Renal cortex interstitium (tissue), 11 donors: ENCODE data around the gene TPRG1. TPM values are rescaled to one million over a fixed set of nuclear protein-coding genes. Genes with fewer than 3 reads are reported as not detected.

ENCODE experiments used
- DNase-seq, 11 donors: peaks; one replicate each; pipeline ENCODE4 v3.0.0-alpha.2; 2013; ENCODE audit warnings: low read depth in 9 of 11, low spot score in 4 of 11; ENCODE audit errors: extremely low read depth in 1 of 11
- polyA plus RNA-seq, 3 donors: library from polyadenylated mRNA; unstranded; fragments of 120-200 nt; gene quantifications; one replicate each; pipeline ENCODE4 v1.2.1, GENCODE V29; 2013; ENCODE audit not compliant: insufficient read length in 3 of 3

TPRG1 gene
- polyA plus RNA-seq, 3 donors, result 0.56 to 0.78 (median 0.70) TPM

DNA sequence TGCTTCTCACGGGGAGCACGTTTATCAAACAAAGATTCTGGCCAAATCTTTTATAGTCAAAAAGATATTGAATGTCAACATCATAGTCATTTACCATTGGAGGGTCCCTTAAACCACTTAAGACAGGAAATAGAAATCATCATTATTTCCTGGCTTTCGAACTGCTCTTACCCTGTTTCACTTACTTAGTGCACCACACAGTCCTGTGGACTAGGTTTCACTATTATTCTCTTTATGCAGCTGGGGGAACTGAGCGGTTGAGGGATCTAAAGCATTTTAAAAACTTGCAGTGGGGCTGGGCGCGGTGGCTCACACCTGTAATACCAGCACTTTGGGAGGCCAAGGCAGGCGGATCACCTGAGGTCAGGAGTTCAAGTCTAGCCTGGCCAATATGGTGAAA, 13.7 kb upstream of the TPRG1 start:
- DNase-seq, result no peak

DNA sequence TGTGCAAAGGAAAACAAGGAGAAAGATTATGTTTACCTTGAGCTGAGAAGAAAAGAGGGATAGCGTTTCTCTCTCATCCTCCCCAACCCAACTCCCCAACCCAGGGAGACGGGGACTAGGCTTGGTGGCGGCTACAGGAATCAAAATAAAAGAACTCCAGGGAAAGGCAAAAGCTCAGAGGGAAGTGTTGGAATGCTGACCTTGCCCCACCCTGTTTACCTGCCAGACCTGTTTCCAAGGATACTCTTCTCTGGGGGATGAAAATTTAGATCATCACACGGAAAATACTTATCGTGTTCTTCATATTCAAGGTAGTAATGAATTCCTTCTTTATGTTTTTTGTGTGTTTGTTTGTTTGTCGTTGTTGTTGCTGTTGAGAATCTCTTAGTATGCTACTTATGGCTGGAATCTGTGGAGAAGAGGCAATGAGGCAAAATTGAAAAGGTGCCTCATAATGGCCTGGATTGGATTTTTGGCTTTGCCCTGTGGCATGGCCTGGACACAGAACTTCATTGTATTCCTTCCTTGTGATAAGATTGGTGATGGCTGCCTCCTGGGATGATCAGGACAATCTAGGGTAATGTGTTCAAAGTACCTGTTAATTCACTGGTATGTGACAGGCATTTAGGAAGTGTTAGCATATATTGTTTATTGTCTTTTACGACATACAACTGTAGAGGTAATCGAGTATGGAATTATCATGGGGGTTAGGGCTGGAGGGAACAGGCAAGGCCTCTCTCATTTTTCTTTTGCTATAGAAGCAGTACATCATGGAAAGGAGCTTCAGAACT, 11.1 kb upstream of the TPRG1 start:
- no peak for DNase-seq

DNA sequence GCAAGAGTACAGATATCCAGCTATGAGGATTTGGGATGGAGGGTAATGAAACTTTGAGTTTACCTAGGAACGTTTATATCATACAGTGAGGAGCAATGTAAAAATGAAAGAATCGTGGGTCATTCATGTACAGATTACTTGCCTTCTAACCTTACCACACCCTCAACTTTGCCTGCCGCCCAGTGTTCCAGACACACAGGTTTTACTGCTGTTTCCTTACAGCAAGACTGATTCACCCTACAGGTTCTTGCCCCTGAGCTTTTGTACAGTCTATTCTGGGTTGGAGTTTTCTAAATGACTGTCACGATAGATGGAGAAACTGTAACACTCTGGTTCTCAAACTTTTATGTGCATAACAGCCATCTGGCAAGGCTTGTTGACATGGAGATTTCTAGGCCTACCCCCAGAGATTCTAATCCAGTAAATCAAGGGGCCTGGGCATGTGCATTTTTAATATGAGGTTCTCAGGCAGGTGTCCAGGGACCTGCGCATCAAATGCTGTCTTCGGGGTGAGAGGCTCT, 6.6 kb upstream of the TPRG1 start:
- no peak for DNase-seq

DNA sequence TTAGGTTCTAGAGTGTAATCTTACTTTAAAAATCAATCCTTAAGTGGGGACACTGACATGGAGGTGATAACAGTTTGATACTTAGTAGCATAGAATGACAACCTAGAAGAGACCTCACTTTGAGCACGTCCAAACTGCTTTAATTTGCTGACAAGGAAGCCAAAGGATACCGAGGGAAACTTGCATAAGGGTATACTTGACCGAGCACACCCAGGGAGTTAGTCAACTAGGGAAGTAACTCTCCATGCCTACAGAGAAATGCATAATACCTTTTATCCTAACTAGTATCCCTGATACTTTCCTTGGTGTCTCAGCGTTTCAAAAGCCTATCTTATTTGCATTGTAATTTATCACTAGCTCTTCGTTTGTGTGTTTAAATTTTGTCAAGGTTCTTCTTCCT, 5.5 kb upstream of the TPRG1 start:
- no peak for DNase-seq

DNA sequence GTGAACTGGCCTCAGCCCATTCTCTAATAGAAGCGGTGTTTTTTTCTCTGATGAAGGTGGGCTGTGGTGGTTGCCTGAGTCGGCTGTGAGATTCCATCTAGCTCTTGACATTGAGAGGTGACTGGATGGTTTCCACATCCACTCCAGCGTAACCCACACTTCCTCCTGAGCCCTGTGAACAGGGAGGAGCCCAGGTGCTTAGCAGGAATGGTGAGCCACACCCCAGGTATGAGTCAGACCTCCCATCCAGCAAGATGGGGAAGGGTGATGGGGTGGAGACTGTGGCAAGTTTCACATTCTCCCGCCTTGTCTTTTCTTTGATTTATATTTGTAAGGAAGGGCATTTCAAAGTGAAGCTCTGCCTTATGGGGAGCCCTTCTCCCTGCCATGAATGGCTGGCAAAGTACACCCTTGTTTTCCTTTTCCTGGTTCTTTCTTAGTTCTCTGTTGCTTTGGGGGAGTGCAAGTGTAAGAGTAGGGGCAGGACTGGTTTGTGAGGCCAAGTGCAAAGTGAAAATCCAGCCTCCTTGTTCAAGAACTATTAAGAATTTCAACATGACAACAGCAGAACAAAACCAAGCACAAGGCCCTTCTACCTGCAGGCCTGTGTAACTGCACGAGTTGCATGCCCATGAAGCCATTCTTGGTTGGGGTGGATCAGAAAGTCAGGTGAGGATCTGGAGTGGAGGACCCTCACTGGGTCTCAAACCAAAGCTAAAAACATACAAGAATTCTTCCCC, 4.6 kb upstream of the TPRG1 start:
- no peak for DNase-seq

DNA sequence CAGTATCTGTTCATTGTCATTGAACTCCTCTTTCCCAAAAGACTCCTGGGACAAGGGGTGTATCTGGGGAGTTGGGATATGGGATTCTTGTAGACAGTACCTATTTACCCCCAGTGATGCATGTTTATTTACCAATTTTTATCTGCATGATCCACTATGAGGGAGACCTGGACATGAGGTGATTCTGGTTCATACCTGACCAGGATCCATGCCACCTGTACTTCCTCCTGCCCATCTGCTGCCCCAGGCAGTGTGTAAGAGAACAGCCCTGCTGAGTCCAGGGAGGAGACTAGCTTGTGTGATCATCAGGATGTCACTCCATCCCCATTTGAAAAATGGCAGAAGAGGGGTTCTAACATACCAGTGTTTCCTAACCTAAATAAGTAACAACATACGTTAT, 3.1 kb upstream of the TPRG1 start:
- DNase-seq, result no peak

DNA sequence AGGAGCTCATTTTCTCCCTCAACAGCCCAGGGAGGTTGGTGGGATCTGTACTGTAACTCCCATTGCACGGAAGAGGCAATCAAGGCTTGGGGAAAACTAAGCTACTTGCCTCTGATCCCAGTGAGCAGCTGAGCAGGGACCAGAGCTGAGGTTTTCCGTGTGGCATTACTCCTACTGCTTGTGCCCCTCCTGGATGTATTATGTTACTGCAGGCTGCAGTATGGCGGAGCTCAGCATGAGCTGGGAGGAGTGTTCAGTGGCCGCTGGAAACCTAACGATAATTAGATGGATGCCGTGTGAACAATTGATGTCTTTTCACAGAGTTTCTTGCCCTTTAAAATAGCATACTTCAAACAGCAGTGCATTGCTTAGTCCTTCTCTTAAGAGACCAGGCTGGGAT, 2.0 kb upstream of the TPRG1 start:
- no peak for DNase-seq

DNA sequence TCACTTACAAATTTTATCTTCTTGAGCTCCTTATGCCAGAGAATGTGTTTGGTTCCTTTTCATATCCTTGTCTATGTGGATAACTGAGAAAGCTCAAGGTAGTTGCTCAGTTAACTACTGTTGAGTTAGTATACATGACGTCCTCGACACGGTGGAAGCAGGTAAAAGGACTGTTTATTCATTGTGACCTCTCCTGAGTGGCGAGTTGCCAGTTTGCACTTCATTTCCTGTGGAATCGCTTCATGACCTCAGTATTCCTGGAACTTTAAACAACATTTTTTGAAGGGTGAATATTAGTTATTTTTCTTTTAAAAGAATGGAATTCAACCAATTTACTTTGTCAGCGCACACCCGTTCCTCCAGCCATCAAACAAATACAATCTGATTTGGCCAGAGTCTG, 1.2 kb upstream of the TPRG1 start:
- DNase-seq, result no peak

DNA sequence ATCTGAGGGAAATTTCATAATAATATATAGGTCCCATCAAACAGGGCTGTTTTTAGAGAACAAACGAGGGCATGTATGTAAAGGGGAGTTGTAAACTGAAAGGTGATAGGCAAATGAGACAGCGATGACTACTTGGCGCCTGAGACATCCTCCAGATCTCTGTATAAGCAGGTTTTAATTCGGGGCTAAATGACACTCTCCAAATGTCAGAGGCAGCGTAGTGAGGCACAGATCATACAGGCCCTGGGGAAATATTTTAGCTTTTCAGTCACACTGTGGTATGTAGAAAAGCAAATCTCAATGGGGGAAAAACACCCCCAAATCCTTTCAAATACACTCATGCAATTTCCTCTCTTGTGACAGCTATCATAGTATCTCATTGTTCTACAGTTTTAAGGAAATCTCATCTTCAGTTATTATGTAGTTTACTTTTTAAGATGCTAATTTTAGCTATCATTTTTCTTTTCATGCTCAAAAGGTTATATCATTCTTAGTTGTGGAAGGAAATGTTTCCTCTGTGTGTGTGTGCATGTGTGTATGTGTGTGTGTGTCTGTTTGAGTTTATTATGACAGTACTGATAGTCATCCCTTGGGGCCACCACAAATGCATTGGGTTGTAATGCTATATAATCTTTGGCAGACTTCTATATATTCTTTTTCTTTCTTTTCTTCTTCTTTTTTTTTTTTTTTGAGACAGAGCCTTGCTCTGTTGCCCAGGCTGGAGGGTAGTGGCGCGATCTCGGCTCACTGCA, 1.1 kb downstream of the TPRG1 start:
- no peak for DNase-seq

DNA sequence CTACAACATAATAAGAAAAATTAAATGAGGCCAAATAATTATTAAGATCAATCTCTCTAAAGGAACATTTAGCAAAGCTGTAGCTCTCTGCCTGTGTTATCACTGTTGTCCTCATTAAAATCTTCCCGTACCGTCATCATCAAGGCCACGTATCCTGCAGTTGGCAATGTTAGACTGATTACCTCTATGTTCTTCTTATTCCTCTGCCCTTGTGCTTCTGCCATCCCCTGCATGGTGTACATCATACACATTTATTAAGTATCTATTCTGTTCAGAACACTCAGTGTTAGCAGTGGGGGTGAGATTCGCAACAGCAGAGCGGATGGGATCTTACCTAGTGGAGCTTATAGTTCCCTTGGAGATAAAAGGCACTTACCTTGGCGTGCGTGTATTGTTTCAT, 12.8 kb downstream of the TPRG1 start:
- DNase-seq, result no peak

DNA sequence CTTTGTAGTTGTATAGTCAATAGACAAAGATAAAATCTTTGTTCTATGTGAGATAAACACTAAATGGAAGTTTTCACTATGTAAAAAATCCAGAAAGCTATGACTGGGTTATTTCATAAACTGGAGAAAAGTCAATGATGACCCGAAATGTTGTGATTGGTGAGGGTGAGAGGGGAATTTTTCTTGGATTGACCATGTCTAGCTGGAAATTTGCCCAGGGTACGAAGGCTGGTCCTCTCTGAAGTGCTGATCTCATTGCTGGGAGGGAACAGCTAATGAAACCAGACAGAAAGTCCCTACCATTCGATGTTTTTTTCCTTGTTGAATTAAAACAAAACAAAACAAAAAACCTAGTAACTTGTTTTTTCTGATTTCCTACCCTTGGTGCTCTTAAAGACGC, 14.3 kb downstream of the TPRG1 start:
- no peak for DNase-seq

DNA sequence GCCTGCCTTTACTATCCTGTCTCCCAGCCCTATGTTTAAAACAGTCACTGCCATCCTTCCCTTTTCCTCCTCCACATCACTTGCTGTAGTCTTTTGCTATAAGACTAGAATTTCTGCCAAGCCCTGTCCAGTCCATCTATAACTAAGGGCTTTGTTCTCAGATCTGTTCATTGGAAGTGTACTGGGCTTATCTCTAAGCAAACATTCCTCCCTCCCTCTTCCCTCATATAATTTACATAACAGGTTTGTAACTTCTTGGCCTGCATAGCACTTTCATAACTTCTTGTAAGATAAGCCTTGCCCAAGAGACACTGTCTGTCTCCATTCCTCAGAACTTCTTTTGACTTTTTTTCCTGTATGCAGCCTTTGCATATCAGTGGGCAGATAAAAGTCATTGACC, 16.7 kb downstream of the TPRG1 start:
- DNase-seq, result no peak

DNA sequence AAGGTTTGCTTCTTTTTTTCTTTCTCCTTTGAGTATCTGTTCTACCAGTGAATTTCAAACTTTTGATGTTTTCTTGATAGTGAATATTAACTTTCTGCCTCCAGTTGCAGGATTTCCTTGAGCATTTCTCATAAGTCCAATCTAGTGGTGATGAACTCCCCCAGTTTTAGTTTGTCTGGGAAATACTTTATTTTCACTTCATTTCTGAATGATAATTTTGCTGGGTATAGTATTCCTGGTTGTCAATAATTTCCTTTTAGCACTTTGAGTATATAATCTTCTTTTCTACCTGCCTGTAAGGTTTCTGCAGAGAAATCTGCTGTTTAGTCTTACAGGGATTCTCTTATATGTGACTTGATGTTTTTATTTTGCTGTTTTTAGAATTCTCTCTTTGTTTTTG, 21.0 kb downstream of the TPRG1 start:
- no peak for DNase-seq

DNA sequence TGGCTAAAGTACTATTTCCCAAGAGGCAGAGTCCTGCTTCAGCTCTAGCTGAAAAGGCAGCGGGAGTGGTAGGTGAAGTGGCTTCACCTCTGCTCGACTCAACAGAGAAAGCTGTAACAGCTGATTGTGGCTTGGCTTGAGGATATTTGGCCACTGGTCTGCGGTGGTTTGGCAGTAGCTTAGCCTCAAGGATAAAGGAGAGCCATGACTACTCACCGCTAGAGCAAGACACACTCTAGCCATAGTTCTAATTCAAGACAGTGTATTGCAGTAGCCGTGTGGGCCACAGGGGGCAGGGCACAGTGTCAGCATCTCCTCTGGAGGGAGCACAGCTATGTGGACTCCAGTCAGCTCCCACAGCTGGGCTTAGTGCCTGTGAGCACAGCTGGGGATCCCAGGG, 23.5 kb downstream of the TPRG1 start:
- DNase-seq, result no peak

DNA sequence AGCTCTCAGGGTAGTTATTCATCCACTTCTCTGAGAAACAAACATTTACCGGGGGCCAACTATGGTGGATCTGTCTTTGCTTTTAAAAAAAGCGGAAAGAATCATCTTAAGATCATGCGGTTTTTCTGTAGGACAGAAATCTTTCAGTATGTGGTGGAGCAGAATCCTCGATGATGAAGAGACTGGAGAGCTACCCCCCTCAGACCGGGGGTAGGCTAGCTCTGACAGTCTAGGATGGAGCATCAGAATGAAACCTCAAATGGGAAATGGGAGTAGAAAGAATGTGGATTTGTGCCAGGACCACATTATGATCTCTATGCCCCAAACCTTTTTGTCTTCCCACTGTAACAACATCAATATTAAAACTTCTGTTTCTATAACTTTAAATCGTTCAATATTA, 30.3 kb downstream of the TPRG1 start:
- DNase-seq, result no peak

DNA sequence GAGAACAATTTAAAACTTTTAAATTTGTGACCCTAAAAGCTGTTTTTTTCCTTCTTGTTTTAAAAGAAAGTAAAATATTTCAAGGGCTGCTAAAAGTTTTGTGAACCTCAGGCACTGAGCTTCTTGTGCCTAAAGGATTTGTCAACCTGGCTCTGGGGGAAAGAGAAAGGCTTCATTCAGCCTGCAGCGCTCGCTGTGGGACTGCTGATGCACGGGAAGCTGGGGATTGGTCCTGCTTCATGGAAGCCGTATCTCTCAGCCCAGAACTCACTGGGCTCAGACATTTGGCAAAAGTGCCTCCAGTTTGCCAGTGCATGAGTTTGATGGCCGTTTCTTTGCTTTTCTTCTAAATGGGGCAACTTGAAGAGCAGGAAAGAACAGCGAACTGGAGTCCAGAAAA, 30.8 kb downstream of the TPRG1 start:
- DNase-seq, result no peak

DNA sequence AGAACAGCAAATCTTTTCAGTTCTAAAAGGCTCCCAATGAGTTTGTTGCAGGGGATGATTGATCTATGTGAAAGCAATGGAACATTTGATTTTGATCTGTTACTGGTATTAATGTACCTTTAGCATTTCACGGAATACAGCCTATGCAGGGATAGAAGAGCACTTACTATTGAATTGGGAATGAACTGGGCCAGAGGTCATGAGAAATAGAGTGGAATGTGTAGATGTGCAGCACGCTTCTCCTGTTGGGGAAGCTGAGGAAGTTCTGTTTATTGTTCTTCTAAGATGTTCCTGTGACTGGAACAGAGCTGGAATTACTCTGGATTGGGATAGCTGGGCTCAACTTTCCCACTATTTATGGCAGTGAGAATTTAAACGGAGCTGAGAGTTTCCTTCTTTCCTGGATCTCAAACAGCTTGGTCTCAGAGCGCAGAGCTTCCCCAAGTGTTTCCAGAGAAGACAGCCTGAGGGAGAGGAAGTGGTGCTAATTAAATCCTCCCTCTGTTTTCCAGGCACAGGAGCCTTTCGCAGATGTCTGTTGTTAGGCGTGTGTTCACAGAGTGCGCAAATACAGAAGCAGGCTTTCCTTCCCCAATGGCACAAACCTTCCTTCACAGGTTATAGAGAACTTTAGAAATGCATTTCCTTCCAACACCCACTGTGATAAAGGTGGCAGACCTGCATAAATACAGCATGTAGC, 32.5 kb downstream of the TPRG1 start:
- no peak for DNase-seq

DNA sequence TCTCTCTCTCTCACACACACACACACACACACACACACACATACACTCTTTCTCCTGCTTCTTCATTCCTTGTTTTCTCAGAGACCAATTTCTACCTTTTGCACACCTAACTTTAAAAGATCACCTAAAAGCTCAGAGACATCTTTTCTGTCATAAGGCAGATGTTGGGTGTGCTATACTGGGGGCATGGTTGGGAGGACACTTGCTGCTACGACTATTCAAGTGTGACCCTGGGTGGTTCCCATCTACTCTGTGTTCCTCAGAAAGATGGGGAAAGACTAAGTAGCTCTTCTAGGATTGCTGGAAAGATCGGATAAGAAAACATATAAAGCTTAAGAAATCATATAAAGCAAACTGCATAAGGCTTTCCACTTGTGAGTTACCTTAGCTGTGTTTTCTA, 33.2 kb downstream of the TPRG1 start:
- no peak for DNase-seq

DNA sequence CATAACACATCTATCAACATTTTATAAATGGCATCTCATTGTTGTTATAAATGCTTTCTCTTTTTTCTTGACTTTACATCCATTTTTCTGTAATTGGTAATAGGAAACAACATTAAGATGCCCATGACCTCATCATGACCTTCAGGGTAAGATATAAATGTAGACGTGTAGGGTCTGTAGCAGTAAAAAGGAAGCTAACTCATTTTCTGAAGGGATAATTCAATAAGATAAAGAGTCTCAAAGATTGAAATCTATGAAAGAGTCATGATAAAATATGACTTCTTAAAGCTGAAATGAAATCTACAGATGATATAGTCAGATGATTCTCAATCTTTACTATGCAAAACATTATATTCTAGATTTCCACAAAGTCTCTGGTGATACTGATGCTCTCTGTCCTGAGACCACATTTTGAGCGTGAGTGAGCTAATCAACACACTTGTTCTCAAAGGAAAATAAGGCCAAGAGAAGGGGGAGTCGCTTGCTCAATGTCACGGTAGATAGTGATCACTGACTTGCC, 38.5 kb downstream of the TPRG1 start:
- no peak for DNase-seq
